Activated CD8-positive, alpha-beta memory T cell treated with anti-CD3 and anti-CD28 coated beads for 1 hour (primary cell): ENCODE measurements around the gene PGAP2.
A peak's percentile ranks its signal among the peaks of the same experiment; 100 is the strongest.
"Not testable (repeated sequence)": the region's sequence is repeated elsewhere in the genome, so short reads cannot be mapped to it uniquely, and the experiment has no call there.

ENCODE experiments used
- DNase-seq, 2 donors: peaks; one replicate each; pipeline ENCODE4 v3.0.0-alpha.2; 2020; ENCODE audit warnings: low read depth in 1 of 2; ENCODE audit errors: extremely low read depth in 1 of 2

Gene PGAP2

DNA sequence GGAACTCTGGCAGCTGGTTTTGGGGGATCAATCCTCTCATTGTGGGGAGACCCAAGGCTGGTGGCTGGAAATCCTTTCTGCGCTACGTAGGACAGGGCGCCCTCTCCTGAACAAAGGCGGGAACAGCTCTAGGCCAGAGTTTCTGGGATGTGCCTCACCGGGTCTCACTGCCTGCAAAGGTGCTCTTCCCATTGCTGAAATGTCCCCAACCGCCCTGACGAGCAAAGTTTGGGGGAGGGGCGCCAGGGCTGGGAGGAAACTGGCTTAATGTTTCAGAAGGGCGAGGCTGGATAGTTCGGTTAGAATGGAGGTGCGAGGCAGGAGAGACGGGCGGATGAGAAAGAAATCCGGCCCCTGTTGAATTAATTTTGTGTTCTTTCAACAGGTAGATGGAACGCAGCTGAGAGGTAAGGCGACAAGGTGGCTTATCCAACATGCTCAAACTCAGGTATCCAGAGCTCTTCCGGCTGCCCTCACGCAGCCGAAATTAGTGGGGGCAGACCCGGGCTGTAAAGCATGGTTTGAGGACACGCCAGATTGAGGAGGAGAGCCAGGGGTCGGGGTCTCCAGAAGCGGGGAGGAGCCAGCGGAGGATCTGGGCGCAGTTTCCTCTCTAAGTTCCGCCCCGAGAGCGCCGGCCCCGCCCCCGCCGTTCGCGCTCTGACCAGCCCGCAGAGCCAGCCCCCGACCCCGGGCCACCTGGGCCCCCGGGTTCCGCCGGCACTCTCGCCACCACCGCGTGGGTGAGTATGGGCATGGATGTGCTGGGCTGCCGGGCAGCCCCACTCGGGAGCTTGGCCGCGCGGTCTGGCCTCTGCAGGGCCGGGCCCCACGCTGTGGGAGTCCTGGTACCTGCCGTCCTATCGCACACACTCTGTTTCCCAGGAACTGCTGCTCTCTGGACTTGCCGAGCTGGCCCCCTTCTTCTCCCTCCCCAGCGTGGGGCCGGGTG lies at the start of gene PGAP2:
PGAP2 (plus strand) TSS at position 652 of the 952 bp plus-strand sequence. CDS start 2,700 bp downstream, outside the sequence.
- peak; percentile 27 to 46 for DNase-seq

DNA sequence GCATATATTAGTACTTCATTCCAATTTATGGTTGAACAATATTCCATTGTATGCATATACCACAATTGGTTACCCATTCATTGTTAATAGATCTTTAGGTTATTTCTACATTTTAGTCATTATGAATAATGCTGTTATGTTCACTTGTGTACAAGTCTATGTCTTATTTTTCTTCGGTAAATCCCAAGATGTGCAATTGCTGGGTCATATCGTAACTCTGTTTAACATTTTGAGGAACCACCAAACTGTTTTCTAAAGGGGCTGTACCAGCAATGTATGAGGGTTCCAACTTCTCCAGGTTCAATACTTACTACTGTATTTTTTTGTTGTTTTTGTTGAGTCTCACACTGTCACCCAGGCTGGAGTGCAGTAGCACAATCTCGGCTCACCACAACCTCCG lies 44.1 kb upstream of the PGAP2 start:
- DNase-seq = no peak

DNA sequence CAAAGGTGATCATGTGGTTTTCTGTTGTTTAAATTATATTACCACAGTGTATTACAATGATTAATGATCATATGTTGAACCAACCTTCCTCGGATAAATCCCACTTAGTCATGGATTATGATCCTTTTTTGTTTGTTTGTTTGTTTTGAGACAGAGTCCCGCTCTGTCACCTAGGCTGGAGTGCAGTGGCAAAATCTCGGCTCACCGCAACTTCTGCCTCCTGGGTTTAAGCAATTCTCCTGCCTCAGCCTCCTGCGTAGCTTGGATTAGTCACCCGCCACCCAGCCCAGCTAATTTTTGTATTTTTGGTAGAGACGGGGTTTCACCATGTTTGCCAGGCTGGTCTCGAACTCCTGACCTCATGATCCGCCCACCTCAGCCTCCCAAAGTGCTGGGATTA lies 41.5 kb upstream of the PGAP2 start:
- not testable (repeated sequence) for DNase-seq

DNA sequence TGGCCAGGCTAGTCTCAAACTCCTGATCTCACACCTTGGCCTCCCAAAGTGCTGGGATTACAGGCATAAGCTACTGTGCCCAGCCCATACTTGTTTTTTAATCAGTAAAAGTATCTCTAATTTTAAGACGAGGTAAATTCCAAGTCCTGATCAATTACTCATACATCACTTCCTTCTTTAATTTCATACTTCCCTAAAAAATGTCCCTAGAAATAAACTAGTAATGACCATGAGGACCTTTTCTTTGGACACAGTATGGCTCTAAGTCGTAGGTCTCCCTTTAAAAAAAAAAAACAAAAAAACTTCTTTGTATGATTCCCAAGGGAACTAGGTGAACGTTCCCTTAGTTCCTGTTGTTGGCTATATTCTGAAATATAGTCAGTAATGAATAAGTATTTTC lies 40.8 kb upstream of the PGAP2 start:
- DNase-seq = no peak

DNA sequence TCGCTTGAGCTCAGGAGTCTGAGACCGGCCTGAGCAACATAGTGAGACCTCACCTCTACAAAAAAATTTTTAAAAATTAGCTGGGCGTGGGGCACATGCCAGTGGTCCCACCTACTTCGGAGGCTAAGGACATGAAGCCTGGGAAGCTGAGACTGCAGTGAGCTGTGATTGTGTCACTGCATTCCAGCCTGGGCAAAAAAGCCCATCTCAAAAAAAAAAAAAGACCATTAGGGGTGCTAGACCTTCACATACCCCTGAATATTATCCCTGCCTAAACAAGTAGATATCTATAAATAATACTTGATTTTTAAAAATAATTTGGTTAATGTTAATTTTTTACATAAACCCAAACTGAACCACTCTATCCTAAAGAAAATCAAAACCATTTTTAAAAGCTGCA lies 35.2 kb upstream of the PGAP2 start:
- no peak for DNase-seq

DNA sequence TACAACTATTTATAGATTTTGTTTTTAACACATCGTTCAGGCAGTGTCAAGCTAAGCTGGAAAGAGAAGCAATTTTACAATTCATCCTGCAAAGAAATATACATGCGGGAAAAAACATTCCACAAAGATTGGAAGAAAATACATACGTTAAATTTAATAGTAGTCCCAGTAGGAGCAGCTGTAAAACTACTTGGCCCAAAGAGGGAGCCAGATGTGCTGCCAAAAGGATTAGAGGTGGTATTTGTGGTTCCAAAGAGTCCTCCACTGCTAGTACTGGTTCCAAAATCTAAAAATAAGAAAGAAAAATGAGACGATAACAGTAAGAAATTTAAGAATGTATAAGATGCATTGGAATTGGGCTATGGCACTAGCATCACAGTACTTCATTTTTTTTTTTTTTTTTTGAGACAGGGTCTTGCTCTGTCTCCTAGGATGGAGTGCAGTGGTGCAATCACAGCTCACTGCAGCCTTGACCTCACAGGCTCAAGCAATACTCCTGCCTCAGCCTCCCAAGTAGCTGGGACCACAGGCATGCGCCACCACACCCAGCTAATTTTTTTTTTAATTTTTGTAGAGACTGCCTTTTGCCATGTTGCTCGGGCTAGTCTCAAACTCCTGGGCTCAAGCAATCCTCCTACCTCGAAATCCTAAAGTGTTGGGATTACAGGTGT lies 32.5 kb upstream of the PGAP2 start:
- no peak for DNase-seq

DNA sequence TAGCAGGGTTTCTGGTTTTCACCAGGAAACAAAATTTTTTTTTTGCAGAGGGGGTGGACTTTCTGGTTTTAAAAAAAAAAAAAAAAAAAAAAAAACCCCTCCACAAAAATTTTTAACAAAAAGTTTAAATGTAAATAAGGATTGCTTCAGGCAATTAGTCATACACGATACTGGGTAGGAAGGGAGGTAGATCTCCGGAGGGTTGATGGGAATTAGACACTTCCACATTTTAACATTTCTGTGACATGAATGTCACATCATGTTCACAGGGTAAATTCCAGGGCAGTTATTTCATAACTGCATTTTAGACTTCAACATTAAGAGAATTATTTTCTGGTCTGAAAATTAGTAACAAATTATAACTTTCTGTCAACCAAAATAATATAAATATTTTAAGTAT lies 26.9 kb upstream of the PGAP2 start:
- no peak for DNase-seq

DNA sequence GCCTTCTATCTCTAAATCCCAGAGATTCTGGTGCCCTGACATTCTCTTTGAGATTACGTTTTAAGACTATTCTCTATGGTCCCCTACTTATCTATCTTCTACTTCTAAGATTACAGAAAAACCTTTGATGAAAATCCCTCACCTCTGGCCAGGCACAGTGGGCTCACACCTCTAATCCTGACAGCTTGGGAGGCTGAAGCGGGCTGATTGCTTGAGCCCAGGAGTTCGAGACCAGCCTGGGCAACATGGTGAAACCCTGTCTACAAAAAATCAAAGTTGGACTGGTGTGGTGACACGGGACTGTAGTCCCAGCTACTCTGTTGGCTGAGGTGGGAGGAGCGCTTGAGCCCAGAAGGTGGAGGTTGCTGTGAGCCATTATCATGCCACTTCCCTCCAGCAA lies 25.4 kb upstream of the PGAP2 start:
- no peak for DNase-seq

DNA sequence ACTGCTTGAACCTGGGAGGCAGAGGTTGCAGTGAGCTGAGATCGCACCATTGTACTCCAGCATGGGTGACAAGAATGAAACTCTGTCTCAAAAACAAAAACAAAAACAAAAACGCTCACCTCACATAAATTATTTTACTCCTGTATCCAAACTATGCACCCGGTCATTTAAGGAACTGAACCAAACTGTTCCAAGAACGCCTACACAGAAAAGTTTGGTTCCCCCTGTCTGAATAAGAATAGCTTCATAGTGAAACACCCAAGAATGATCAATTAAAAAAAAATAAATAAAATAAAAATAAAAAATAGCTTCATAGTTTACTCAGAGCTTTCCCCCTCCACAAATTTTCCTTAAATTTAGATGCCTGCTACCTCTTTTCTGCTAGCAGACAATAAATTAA lies 24.7 kb upstream of the PGAP2 start:
- no peak for DNase-seq

DNA sequence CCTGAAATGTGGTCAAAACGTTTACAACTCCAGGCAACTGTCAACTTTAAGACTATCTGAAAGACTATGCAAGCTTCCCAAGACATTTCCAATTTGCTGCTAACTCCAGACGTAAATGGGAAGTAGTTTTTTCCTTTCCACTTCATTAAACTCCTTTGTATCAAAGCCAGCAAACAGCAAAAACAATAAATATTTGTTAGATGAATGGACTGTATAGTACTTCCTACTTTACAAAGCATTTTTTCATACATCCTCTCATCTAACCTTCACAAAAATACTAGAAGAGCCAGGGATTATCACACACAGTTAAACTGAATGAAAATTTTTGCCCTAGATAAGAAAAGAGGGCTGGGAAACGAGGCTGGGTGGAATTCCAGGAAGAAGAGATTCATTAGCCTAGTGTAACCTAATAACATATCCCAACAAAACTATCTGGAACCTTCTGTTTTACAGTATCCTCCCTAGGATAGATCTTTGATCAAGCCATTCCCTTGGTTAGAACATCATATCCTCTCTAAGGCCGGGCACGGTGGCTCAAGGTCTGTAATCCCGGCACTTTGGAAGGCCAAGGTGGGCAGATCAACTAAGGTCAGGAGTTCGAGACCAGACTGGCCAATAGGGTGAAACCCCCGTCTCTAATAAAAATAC lies 21.5 kb upstream of the PGAP2 start:
- no peak for DNase-seq

DNA sequence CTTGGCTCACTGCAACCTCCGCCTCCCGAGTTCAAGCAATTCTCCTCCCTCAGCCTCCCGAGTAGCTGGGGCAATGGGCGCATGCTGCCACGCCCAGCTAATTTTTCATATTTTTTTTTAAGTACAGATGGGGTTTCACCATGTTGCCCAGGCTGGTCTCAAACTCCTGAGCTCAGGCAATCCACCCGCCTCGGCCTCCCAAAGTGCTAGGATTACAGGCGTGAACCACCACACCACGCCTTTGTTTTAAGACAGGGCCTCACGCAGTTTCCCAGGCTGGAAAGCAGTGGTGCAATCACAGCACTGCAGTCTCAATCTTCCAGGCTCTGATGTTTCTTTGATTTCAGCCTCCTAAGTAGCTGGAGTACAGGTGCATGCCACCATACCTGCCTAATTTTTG lies 14.0 kb upstream of the PGAP2 start:
- not testable (repeated sequence) for DNase-seq

DNA sequence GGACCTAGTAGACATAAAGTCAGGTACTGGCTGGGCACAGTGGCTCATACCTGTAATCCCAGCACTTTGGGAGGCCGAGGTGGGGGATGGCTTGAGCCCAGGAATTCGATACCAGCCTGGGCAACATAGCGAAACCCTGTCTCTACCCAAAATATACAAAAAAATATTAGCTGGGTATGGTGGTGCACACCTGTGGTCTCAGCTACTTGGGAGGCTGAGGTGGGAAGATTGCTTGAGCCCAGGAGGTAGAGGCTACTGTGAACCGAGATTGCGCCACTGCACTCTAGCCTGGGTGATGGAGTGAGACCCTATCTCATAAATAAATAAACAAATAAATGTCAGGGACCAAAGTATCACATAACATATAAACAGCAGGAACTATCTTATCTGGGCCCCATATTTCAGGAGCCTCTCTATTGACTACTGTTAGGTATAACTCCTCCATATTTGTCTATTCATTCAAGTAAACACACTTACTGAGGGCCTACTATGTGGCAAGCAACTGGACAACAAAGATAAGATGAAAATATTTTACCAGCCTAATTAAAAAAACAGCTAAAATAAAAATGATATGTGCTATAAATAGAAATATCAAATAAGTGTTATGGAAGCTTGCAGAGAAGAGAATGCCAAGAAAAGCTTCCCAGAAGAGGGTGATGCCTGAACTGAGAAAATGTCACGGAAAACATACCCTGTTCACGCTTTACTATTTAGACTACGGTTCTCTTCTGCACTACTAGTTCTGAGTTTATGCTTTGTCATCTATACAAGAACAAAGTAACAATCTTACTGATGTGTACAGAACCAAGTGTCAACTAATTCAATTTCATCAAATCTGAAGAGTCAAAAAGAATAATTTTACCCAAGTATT lies 13.0 kb upstream of the PGAP2 start:
- DNase-seq = no peak

DNA sequence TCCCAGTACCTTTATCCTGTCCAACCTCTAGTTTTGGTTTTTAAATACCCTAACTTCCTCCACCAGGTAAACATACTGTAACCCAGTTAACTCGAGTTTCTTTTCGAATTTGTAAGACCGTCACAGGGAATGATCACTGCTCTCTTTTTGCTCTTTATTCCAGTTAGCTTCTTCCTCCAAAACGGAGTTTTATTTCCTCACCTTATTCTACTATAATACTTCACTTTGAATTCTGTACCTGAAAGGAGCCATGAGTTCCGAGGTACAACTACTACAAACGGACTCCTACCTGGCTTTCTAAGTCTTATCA lies 12.4 kb upstream of the PGAP2 start:
- no peak for DNase-seq

DNA sequence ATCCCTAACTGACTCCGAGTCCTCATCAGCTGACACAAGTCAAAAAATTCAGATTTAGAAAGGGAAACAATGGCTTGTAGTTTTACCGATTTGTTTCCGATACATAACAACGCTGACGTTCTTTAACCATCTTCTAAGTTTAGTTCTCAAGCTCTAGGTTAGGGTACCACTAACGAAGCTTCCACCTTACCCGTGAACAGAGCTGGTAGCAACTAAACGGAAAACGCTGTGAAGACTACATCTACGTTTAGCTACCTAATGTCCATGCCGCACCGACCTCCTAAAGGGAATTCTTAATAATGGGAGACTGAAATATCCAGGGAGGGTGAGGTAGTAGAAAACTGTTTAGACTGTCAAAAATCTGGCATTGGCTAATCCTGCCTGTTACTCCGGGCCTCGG lies 12.0 kb upstream of the PGAP2 start:
- DNase-seq = no peak

DNA sequence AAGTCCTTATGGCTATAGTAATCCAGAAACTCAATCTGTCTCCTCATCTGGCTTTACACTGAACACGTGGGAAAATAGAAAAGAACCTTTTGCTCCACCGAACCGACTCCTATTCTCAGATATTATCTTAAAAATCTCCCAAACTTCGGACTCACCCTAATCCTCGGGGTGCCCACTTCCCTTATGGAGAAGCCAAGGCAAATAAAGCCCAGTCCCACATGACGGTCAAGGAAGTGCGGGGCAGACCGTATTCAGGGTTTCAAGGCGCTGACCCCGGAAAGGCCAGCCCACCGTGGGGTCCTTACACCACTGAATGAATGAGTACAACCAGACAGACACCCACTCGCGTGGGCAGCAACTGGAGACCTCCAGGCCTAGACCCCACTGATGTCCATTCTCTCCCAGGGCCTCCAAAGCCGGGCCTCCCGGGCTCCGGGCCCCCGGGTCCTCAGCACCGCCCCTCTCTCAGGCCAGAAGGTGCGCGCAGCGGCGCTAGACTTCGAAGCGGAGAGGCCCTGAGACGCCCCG lies 11.5 kb upstream of the PGAP2 start:
- no peak for DNase-seq

DNA sequence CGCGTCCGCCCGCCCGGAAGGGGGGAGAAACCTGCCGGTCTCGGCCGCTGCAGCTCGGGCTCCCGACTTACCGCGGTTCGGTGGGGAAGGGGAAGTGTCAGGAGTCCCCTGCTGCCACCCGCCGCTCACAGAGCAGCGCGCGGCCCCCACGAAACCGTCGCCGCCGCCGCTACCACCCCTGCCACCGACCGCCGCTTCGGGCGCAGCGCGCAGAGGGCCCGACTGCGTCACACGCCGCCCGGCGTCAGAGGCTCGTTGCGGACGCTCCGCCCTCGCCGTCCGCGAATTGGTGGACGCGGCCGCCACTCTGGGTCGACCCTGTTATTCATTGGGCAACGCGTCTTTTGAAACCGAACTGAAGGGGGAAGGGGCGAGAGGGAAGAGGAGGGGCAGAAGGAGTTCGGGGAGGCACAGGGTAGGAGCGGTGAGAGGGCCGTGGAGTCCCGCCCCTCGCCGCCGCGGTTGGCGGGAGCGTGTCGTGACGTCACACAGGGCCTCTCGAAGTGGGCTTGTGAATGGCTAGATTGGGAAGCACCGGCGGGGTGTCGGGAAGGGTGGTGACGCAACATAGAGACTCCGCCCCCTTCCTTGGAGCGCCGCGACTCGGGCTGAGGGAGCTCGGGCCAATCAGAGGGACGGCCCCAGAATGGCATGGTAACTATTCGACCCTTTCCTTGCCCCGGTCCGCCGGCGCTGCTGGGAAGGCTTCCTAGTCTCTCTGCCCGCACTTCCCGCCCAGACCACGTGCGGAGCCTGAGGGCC lies 10.8 kb upstream of the PGAP2 start, which contains the start of gene NUP98:
NUP98 (minus strand) TSS at position 226 of the 762 bp plus-strand sequence. CDS start 15,437 bp downstream, outside the sequence.
- peak; percentile 98 to 99 for DNase-seq

DNA sequence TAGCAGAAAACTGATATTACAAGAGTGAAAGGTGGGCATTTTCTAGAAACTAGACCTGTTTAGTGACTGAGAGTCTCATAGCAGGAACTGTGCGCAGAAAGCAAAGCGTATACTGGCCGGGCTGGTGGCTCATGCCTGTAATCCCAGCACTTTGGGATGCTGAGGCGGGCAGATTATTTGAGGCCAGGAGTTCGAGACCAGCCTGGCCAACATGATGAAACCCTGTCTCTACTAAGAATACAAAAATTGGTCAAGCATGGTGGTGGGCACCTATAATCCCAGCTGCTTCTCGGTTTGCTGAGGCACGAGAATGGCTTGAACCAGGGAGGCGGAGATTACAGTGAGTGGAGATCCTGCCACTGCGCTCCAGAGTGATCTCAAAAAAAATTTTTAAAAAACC lies 9.2 kb upstream of the PGAP2 start:
- no peak for DNase-seq

DNA sequence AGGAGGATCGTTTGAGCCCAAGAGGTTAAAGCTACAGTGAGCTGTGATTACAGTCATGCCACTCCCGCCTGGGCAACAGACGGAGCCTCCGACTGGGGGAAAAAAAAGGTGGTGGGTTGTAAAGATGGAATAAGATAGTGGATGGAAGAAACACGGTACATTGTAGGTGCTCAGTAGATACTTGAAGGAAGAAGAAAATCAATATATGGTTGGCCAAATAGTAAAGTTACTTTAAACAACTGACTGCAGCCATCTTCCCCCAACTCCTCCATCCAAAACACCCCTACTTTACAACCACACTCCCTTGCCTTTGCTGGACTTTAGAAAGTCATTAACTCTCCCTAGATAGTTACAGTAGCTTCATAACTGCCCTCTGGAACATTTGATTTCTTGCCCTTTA lies 8.5 kb upstream of the PGAP2 start:
- no peak for DNase-seq

DNA sequence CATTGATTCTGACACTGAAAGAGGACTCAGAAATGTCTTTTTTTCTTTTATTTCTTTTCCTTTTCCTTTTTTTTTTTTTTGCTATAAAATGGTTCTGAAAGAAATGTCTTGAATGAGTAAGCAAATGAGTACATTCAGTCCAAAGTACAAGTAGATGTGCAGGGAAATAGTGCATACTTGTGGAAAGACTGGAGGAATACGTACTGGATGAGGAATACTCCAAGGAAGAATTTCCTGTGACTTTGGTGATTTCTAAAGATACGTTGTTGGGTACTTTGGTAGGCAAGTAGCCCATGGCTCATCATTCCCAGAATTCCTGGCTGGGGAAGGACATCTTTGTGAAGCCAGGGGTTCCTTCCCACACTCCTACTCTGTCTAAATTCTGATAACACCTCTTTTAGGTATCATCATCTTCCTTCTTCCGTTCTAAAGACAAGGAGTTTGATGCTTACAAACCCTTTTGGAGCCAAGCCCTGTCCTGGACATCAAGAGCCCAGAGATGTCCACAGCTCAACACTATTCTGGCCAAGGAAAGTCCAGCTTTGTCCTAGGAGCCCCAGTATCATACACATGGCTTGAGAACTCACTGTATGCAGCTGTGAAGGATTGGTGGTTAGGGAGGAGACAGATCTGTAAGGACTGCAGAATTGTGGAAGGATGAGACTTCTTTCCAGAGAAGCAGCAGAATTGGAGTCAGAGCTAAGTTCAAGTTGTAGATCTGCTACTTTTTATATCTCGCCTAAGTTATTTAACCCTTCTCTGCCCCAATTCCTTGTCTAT lies 6.2 kb upstream of the PGAP2 start:
- no peak for DNase-seq
